ENCODE results near the gene MGAT3.

MGAT3 gene

DNA sequence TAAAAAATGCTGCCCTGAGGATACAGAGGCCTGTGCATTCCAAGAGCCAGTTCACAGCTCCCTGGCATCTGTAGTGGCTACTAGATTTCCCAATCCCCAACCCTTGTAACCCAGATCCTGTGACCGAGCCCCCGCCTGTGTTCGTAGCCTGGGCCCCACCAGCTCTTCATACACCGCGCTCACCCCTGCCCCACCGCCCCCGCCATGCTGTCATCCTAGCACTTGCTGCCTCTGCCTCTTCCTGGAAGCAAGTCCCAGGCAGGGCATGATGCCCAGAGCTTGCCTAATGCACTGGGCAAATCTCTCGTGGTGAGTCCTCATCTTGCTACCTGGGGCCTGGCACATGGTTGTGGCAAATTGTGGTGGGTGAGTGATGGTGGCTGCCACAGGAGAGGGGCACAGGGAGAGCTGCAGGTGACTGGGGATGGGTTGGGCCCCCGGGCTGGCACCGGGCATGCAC, 7.1 kb downstream of the MGAT3 start:
- H3K4me1 ChIP-seq (ENCODE audit: control insufficient read depth, insufficient read depth, low read length), result peaks cover 5% of the 10 kb centered on the region
- H3K9me3 ChIP-seq (ENCODE audit: control insufficient read depth in 2 of 2, low read length in 2 of 2), result no peaks in the 10 kb centered on the region
- H3K4me3 ChIP-seq (ENCODE audit: low read length in 2 of 2), result no peak overlapping the region
- H3K27me3 ChIP-seq (ENCODE audit: control insufficient read depth in 1 of 2, insufficient read depth in 2 of 2, low read length in 2 of 2), result no peaks in the 10 kb centered on the region
- H3K36me3 ChIP-seq (ENCODE audit: control insufficient read depth in 2 of 2, insufficient read depth in 2 of 2, low read length in 2 of 2), result no peaks in the 10 kb centered on the region
- H3K9ac ChIP-seq (ENCODE audit: low read length in 2 of 2), result no peak overlapping the region
- no peak overlapping the region for H3K27ac ChIP-seq (ENCODE audit: low read length)

GRCh38 chr22:39466228-39467006, 9.6 kb downstream of the MGAT3 start:
- Histone ChIP-seq H3K9me3 (ENCODE audit: control insufficient read depth in 2 of 2, low read length in 2 of 2) (no peaks in the 10 kb centered on the region), H3K27ac (ENCODE audit: low read length) (no peak overlapping the region), H3K27me3 (ENCODE audit: control insufficient read depth in 1 of 2, insufficient read depth in 2 of 2, low read length in 2 of 2) (peaks cover 0 to 2% of the 10 kb centered on the region in 2 donors), H3K9ac (ENCODE audit: low read length in 2 of 2) (no peak overlapping the region), H3K4me3 (ENCODE audit: low read length in 2 of 2) (no peak overlapping the region), H3K4me1 (ENCODE audit: control insufficient read depth, insufficient read depth, low read length) (peaks cover 17% of the 10 kb centered on the region), H3K36me3 (ENCODE audit: control insufficient read depth in 2 of 2, insufficient read depth in 2 of 2, low read length in 2 of 2) (no peaks in the 10 kb centered on the region)

DNA sequence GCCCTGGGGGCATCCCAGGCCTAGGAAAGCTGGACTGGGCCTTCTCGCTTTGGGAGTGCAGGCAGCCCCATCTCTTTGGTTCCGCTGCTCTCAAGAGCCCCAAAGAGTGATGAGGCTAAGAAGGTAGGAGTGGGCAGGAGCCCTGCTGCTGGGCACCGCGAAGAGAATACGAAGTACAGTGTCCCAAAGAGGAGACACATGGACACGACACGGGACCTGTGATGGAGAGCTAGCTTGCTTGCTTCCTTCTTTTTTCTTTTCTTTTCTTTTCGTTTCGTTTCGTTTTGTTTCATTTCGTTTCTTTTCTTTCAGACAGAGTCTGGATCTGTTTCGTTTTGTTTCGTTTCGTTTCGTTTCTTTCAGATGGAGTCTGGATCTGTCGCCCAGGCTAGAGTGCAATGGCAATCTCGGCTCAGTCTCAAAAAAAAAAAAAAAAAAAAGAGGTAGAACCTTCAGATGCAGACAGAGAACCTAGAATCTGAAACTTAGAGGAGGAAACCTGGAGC, 10.6 kb downstream of the MGAT3 start:
- H3K36me3 ChIP-seq (ENCODE audit: control insufficient read depth in 2 of 2, insufficient read depth in 2 of 2, low read length in 2 of 2), result no peaks in the 10 kb centered on the region
- H3K9ac ChIP-seq (ENCODE audit: low read length in 2 of 2), result no peak overlapping the region
- no peak overlapping the region for H3K27ac ChIP-seq (ENCODE audit: low read length)
- H3K4me1 ChIP-seq (ENCODE audit: control insufficient read depth, insufficient read depth, low read length), result peaks cover 22% of the 10 kb centered on the region
- H3K27me3 ChIP-seq (ENCODE audit: control insufficient read depth in 1 of 2, insufficient read depth in 2 of 2, low read length in 2 of 2), result peaks cover 0 to 2% of the 10 kb centered on the region in 2 donors
- no peaks in the 10 kb centered on the region for H3K9me3 ChIP-seq (ENCODE audit: control insufficient read depth in 2 of 2, low read length in 2 of 2)
- H3K4me3 ChIP-seq (ENCODE audit: low read length in 2 of 2), result no peak overlapping the region

DNA sequence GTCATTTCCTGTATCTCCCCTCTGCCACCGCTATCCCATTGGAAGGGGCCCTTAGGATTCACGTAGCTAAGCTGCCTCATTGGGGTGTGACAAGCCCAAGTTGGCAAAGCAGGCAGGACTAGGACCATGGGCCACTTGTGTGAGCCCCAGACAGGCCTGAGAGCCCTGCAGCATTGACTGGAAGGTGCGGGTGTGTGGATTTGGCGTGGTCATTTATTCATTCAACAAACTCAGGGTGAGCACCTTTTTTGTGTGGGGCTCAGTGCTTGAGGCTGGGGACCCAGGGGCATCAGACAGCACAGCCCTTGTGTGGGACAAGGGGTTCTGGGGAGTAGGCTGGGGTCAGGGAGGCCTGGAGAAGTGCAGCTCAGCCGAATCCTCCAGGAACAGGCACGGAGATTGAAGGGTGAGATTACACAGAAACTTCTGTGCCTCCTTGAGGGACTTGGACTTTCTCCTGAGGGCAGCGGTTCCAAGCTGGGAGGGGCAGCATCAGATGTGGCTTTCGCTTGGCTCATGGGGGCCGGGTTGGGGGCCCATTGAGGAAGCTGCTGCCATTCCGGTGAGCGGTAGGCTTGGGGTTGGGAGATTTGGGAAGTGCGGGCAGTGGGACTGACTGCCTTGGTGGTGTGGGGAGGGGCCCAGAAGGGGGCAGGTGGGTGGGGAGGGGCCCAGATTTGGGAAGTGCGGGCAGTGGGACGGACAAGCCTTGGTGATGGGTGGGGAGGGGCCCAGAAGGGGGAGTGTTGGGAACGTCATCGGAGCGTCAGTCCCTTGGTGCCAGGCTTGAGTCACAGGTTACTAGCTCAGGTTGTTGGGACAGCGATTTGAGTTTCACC, 11.9 kb downstream of the MGAT3 start:
- Histone ChIP-seq H3K9me3 (ENCODE audit: control insufficient read depth in 2 of 2, low read length in 2 of 2) (no peaks in the 10 kb centered on the region), H3K27me3 (ENCODE audit: control insufficient read depth in 1 of 2, insufficient read depth in 2 of 2, low read length in 2 of 2) (peaks cover 0 to 2% of the 10 kb centered on the region in 2 donors), H3K4me3 (ENCODE audit: low read length in 2 of 2) (no peak overlapping the region), H3K4me1 (ENCODE audit: control insufficient read depth, insufficient read depth, low read length) (peaks cover 20% of the 10 kb centered on the region), H3K27ac (ENCODE audit: low read length) (no peak overlapping the region), H3K9ac (ENCODE audit: low read length in 2 of 2) (no peak overlapping the region), H3K36me3 (ENCODE audit: control insufficient read depth in 2 of 2, insufficient read depth in 2 of 2, low read length in 2 of 2) (no peaks in the 10 kb centered on the region)

- no peaks in the 10 kb centered on the region for H3K36me3 ChIP-seq (ENCODE audit: control insufficient read depth in 2 of 2, insufficient read depth in 2 of 2, low read length in 2 of 2)
- no peaks in the 10 kb centered on the region for H3K9me3 ChIP-seq (ENCODE audit: control insufficient read depth in 2 of 2, low read length in 2 of 2)
- no peak overlapping the region for H3K4me3 ChIP-seq (ENCODE audit: low read length in 2 of 2)
- H3K9ac ChIP-seq (ENCODE audit: low read length in 2 of 2), result no peak overlapping the region
- H3K27ac ChIP-seq (ENCODE audit: low read length), result no peak overlapping the region
- H3K4me1 ChIP-seq (ENCODE audit: control insufficient read depth, insufficient read depth, low read length), result peaks cover 22% of the 10 kb centered on the region
- H3K27me3 ChIP-seq (ENCODE audit: control insufficient read depth in 1 of 2, insufficient read depth in 2 of 2, low read length in 2 of 2), result peaks cover 0 to 2% of the 10 kb centered on the region in 2 donors
Observed at GRCh38 chr22:39469326-39469680, 12.5 kb downstream of the MGAT3 start.

- Histone ChIP-seq H3K27me3 (ENCODE audit: control insufficient read depth in 1 of 2, insufficient read depth in 2 of 2, low read length in 2 of 2) (peaks cover 0 to 2% of the 10 kb centered on the region in 2 donors), H3K4me1 (ENCODE audit: control insufficient read depth, insufficient read depth, low read length) (peaks cover 23% of the 10 kb centered on the region), H3K27ac (ENCODE audit: low read length) (no peak overlapping the region), H3K36me3 (ENCODE audit: control insufficient read depth in 2 of 2, insufficient read depth in 2 of 2, low read length in 2 of 2) (no peaks in the 10 kb centered on the region), H3K9me3 (ENCODE audit: control insufficient read depth in 2 of 2, low read length in 2 of 2) (no peaks in the 10 kb centered on the region), H3K9ac (ENCODE audit: low read length in 2 of 2) (no peak overlapping the region), H3K4me3 (ENCODE audit: low read length in 2 of 2) (no peak overlapping the region)
Observed at GRCh38 chr22:39469681-39470450, 13.1 kb downstream of the MGAT3 start.

DNA sequence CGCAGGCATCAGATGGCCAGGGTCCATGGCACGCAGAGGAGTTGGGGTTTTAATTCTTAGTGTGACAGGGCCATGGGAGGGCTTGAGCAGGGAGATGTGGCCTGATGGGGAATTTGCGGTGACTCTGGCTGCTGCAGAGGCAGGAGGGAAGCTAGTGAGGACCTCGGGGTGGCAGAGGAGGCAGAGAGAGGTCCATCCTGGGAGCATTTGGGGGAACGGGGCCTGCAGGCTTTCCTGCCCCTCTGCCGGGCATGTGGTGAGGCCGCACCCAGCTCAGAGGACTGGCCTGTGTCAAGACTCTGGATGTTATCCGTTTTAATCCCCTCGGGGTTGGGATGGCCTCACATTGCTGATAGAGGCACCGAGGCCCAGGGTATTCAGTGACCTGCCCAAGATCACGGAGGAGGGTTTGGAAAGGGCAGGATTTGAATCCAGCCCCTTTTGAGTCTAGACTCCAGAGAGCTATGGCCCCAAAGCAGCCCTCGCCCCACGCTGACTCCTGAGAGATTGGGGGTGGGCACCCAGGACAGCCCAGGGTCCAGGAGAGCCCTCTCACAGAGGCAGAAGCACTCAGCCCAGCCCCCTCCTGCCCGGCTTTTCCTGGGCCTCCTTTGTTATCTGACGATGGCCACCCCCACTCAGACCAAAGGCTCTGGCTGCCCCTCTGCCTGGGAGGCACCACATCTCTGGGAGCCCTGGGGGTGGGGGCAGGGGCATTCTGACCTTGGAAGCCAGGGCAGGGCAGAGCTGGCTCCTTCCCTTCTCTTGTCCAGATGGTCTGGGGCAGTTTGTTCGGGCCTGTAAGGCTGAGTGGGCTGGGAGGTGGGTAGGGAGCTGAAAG, 13.9 kb downstream of the MGAT3 start:
- no peak overlapping the region for H3K9ac ChIP-seq (ENCODE audit: low read length in 2 of 2)
- H3K9me3 ChIP-seq (ENCODE audit: control insufficient read depth in 2 of 2, low read length in 2 of 2), result no peaks in the 10 kb centered on the region
- no peak overlapping the region for H3K4me3 ChIP-seq (ENCODE audit: low read length in 2 of 2)
- H3K4me1 ChIP-seq (ENCODE audit: control insufficient read depth, insufficient read depth, low read length), result peaks cover 26% of the 10 kb centered on the region
- peaks cover 0 to 2% of the 10 kb centered on the region in 2 donors for H3K27me3 ChIP-seq (ENCODE audit: control insufficient read depth in 1 of 2, insufficient read depth in 2 of 2, low read length in 2 of 2)
- H3K36me3 ChIP-seq (ENCODE audit: control insufficient read depth in 2 of 2, insufficient read depth in 2 of 2, low read length in 2 of 2), result no peaks in the 10 kb centered on the region
- no peak overlapping the region for H3K27ac ChIP-seq (ENCODE audit: low read length)

GRCh38 chr22:39471381-39472141, 14.7 kb downstream of the MGAT3 start:
- peaks cover 25% of the 10 kb centered on the region for H3K4me1 ChIP-seq (ENCODE audit: control insufficient read depth, insufficient read depth, low read length)
- H3K4me3 ChIP-seq (ENCODE audit: low read length in 2 of 2), result no peak overlapping the region

More at GRCh38 chr22:39471381-39472141, 14.7 kb downstream of the MGAT3 start:
- Histone ChIP-seq H3K27me3 (ENCODE audit: control insufficient read depth in 1 of 2, insufficient read depth in 2 of 2, low read length in 2 of 2) (peaks cover 0 to 2% of the 10 kb centered on the region in 2 donors), H3K9me3 (ENCODE audit: control insufficient read depth in 2 of 2, low read length in 2 of 2) (no peaks in the 10 kb centered on the region), H3K9ac (ENCODE audit: low read length in 2 of 2) (no peak overlapping the region), H3K36me3 (ENCODE audit: control insufficient read depth in 2 of 2, insufficient read depth in 2 of 2, low read length in 2 of 2) (no peaks in the 10 kb centered on the region), H3K27ac (ENCODE audit: low read length) (no peak overlapping the region)
